Activated CD8-positive, alpha-beta T cell treated with anti-CD3 and anti-CD28 coated beads for 36 hours (primary cell): ENCODE data around the gene PTPN14. TPM values are rescaled to one million over a fixed set of nuclear protein-coding genes. Genes with fewer than 3 reads are reported as not detected.
A peak's percentile ranks its signal among the peaks of the same experiment; 100 is the strongest.

ENCODE experiments used
- ATAC-seq: fragments of 200-7000 bp; cut with Tn5 transposase; one replicate; pipeline ENCODE4 v1.10.0; 2021; ENCODE audit warnings: mild to moderate bottlenecking, moderate library complexity
- CTCF ChIA-PET: fragments of 350-600 bp; sonication (Branson Sonifier 250); formaldehyde crosslinking; loops from one replicate; lab custom pipeline; 2021; ENCODE audit warnings: antibody characterized with exemption; lab: Charles Lee
- POLR2A ChIA-PET: fragments of 350-600 bp; sonication (Branson Sonifier 250); formaldehyde crosslinking; loops from one replicate; lab custom pipeline; 2021; ENCODE audit warnings: antibody characterized with exemption; lab: Charles Lee
- DNase-seq: peaks from one replicate; pipeline ENCODE4 v3.0.0-alpha.2; 2020
- H3K27ac Mint-ChIP-seq: one replicate; pipeline ENCODE4 v1.8.0; 2021; ENCODE audit warnings: mild to moderate bottlenecking, mixed read lengths
- H3K27me3 Mint-ChIP-seq: one replicate; pipeline ENCODE4 v1.8.0; 2021; ENCODE audit warnings: mixed read lengths
- H3K36me3 Mint-ChIP-seq: one replicate; pipeline ENCODE4 v1.8.0; 2021; ENCODE audit warnings: low read depth, mixed read lengths
- H3K4me1 Mint-ChIP-seq: one replicate; pipeline ENCODE4 v1.8.0; 2021; ENCODE audit warnings: low read depth, mixed read lengths
- H3K4me3 Mint-ChIP-seq: one replicate; pipeline ENCODE4 v1.8.0; 2021; ENCODE audit warnings: mild to moderate bottlenecking, moderate library complexity, mixed read lengths
- H3K9me3 Mint-ChIP-seq: one replicate; pipeline ENCODE4 v1.8.0; 2021; ENCODE audit warnings: mixed read lengths
- CTCF ChIP-seq: fragments of 200-600 bp; IDR thresholded peaks from one replicate; pipeline ENCODE4 v1.8.0; 2022; ENCODE audit warnings: antibody characterized with exemption, mild to moderate bottlenecking
- intact Hi-C: fragments of 100-400 bp; cut with micrococcal nuclease; formaldehyde crosslinking; loops from one replicate; pipeline ENCODE4 v1.10.0; 2022
- total RNA-seq, 2 experiments: library from RNA; stranded (reverse); gene quantifications; one replicate each; pipeline ENCODE4 v1.2.3, GENCODE V29; 2021

The PTPN14 gene
- total RNA-seq, 2 experiments from 2014 or later = 0.27 to 0.34 TPM

GRCh38 chr1:214328770-214329469 is 222.5 kb downstream of the PTPN14 start:
- no peak overlapping the region for H3K4me3 Mint-ChIP-seq
- peak; percentile 87 for DNase-seq
- ATAC-seq = peak; percentile 95
- H3K27me3 Mint-ChIP-seq = no peaks in the 10 kb centered on the region
- CTCF ChIA-PET = interaction anchor here (0.5 to 14.6 kb wide), 47 partner anchors 10 to 1209 kb away, joined by 3 to 505 read pairs (median 4); partner anchors contain the start of gene SMYD2
- H3K36me3 Mint-ChIP-seq = peaks cover 12% of the 10 kb centered on the region
- peak; percentile 85 for TF ChIP-seq CTCF
- H3K4me1 Mint-ChIP-seq = peaks cover 2% of the 10 kb centered on the region
- intact Hi-C loops = loop anchor here (1.0 to 5.0 kb wide), 2 partner anchors 68 to 117 kb away; no protein-coding TSS in a partner anchor
- POLR2A ChIA-PET = interaction anchor here (0.7 kb wide), 1 partner anchor 68 kb away, joined by 5 read pairs; no protein-coding TSS in a partner anchor
- H3K9me3 Mint-ChIP-seq = no peaks in the 10 kb centered on the region
- H3K27ac Mint-ChIP-seq = no peak overlapping the region

- CTCF ChIA-PET = interaction anchor here (1.1 to 14.6 kb wide), 20 partner anchors 10 to 1204 kb away, joined by 3 to 505 read pairs (median 10); partner anchors contain the start of gene SMYD2
- no peak for TF ChIP-seq CTCF
- DNase-seq = no peak
- ATAC-seq = peak; percentile 28
- no peak overlapping the region for H3K4me3 Mint-ChIP-seq
- H3K27ac Mint-ChIP-seq = no peak overlapping the region
- POLR2A ChIA-PET = interaction anchor here (1.0 kb wide), 1 partner anchor 70 kb away, joined by 3 read pairs; no protein-coding TSS in a partner anchor
- intact Hi-C loops = loop anchor here (5.0 kb wide), 1 partner anchor 115 kb away; no protein-coding TSS in a partner anchor
- H3K36me3 Mint-ChIP-seq = peaks cover 10% of the 10 kb centered on the region
- peaks cover 2% of the 10 kb centered on the region for H3K4me1 Mint-ChIP-seq
- H3K9me3 Mint-ChIP-seq = no peaks in the 10 kb centered on the region
- H3K27me3 Mint-ChIP-seq = no peaks in the 10 kb centered on the region
These were observed 223.9 kb downstream of the PTPN14 start for GRCh38 chr1:214327514-214327913.

DNA sequence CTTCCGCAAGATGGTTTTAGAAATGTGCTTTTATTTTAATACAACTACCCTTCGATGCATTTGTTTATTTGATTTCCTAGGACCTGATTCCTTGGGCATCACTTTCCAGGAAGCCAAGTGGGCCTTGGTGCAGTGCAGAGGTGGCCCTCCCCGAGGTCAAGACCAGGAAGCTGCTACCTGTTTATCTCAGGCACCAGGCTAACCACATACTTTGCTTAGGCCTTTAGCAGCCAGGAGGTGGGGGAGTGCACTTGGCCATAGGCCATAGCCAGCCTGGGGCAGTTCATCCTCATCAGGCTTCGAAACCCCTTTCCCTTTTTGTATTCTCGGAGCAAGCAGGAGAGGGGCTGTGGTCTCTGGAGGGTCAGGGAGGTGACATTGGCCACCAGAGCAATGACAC is 225.0 kb downstream of the PTPN14 start:
- POLR2A ChIA-PET = interaction anchor here (1.0 to 1.2 kb wide), 2 partner anchors 36 to 69 kb away, joined by 3 read pairs; no protein-coding TSS in a partner anchor
- no peak overlapping the region for H3K4me3 Mint-ChIP-seq
- no peak for TF ChIP-seq CTCF
- CTCF ChIA-PET = interaction anchor here (1.5 to 14.6 kb wide), 7 partner anchors 9 to 257 kb away, joined by 3 to 505 read pairs (median 73); no protein-coding TSS in a partner anchor
- peaks cover 10% of the 10 kb centered on the region for H3K36me3 Mint-ChIP-seq
- no peaks in the 10 kb centered on the region for H3K27me3 Mint-ChIP-seq
- intact Hi-C loops = loop anchor here (5.0 kb wide), 1 partner anchor 114 kb away; no protein-coding TSS in a partner anchor
- no peaks in the 10 kb centered on the region for H3K9me3 Mint-ChIP-seq
- no peak for DNase-seq
- H3K4me1 Mint-ChIP-seq = peaks cover 2% of the 10 kb centered on the region
- ATAC-seq = no peak
- H3K27ac Mint-ChIP-seq = no peak overlapping the region

DNA sequence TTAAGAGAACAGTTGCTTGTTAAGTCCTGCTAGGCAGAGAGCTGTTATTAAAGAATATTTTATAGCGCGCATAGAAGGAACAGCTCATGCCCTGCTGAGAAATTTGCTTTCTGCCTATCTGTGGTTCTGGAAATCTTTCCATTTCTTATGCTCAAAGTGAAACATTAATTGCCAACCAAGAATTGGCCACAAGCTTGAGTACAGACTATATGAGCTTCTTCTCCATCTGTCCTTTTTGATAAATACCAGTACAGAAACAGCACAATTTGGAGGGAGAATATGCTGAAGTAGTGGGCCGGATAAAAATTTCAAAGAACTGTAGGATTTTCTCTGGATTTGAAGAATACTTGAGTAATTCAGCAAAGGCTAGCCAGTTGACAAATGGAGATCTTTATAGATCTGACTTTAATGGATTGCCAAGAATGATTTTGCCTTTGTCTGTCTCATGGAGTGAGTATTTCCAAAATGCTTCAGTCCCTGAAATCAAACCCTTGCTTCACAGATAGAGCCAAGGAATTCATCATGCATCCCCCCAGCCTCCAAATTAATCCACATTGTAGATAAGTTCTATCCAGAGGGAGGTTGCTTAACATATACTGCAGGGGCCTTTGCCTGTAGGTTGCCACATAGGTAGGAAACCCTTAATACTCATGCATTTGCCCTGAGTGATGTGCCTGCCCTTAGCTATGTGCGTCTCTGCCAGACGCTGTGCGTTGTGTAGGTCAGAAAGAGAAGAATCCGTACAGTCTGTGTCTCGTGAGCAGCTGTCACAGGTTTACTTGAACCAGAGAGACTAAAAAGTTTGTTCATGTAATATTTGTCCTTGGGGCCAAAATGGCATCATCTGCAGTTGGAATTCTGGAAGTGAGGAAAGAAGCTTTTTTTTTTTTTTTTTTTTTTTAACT is 226.3 kb downstream of the PTPN14 start:
- Mint-ChIP-seq H3K36me3 (peaks cover 8% of the 10 kb centered on the region), H3K27me3 (no peaks in the 10 kb centered on the region), H3K4me1 (peaks cover 2% of the 10 kb centered on the region), H3K9me3 (no peaks in the 10 kb centered on the region), H3K27ac (no peak overlapping the region), H3K4me3 (no peak overlapping the region)
- intact Hi-C loops = loop anchor here (5.0 kb wide), 1 partner anchor 113 kb away; no protein-coding TSS in a partner anchor
- TF ChIP-seq CTCF = no peak
- ChIA-PET CTCF (interaction anchor here (1.0 to 14.6 kb wide), 3 partner anchors 7 to 111 kb away, joined by 4 to 505 read pairs (median 9); no protein-coding TSS in a partner anchor), POLR2A (interaction anchor here (1.2 kb wide), 1 partner anchor 35 kb away, joined by 3 read pairs; no protein-coding TSS in a partner anchor)
- DNase-seq (no peak), ATAC-seq (no peak)
